HEK293 (cell line): ENCODE measurements around the gene SMIM44.

Experiments
- CTCF ChIA-PET: fragments of 350-600 bp; formaldehyde crosslinking; extraction: SDS; loops from one replicate; lab custom pipeline; 2021; ENCODE audit warnings: antibody characterized with exemption; lab: Yijun Ruan, JAX
- POLR2A ChIA-PET: fragments of 300-600 bp; formaldehyde crosslinking; extraction: SDS; loops from one replicate; lab custom pipeline; 2020; ENCODE audit warnings: antibody characterized with exemption, inconsistent platforms; lab: Yijun Ruan, JAX
- H3K27ac ChIP-seq: fragments of 200-500 bp; sonication (Bioruptor generic); 2 replicates; pipeline ENCODE4 v1.5.1; 2014; ENCODE audit warnings: low read depth, low read length, control low read depth, inconsistent platforms; ENCODE audit errors: extremely low read depth
- H3K36me3 ChIP-seq, 2 experiments: fragments of 200-500 bp in 1 of 2; sonication (Bioruptor generic) in 1 of 2; 1 replicate in 1 of 2; 2 replicates in 1 of 2; pipeline ENCODE4 v1.5.1; 2014 to 2017; ENCODE audit warnings: inconsistent platforms in 2 of 2, low read length in 2 of 2; ENCODE audit not compliant: control insufficient read depth in 2 of 2, insufficient read depth in 1 of 2
- H3K4me1 ChIP-seq: fragments of 200-500 bp; sonication (Bioruptor generic); 2 replicates; pipeline ENCODE4 v1.5.1; 2014; ENCODE audit warnings: mild to moderate bottlenecking, low read length, inconsistent platforms; ENCODE audit not compliant: control insufficient read depth, insufficient read depth
- H3K4me3 ChIP-seq: 2 replicates; pipeline ENCODE4 v1.5.1; 2011; ENCODE audit warnings: low read depth, mild to moderate bottlenecking, control low read depth, low read length, moderate library complexity
- H3K9me3 ChIP-seq: fragments of 200-500 bp; sonication (Bioruptor generic); 2 replicates; pipeline ENCODE4 v1.5.1; 2014; ENCODE audit warnings: low read depth, low read length, inconsistent platforms; ENCODE audit not compliant: control insufficient read depth, insufficient read depth
- EGR2 ChIP-seq: fragments of 450-650 bp; formaldehyde crosslinking; IDR thresholded peaks from 2 replicates; pipeline ENCODE4 v1.5.1; 2016; ENCODE audit warnings: low read depth, missing biosample characterization, missing genetic modification characterization
- GLIS1 ChIP-seq: fragments of 450-650 bp; formaldehyde crosslinking; IDR thresholded peaks from 2 replicates; pipeline ENCODE4 v1.5.1; 2016; ENCODE audit warnings: missing biosample characterization, missing genetic modification characterization
- KLF1 ChIP-seq: fragments of 450-650 bp; formaldehyde crosslinking; IDR thresholded peaks from 2 replicates; pipeline ENCODE4 v1.5.1; 2016; ENCODE audit warnings: missing biosample characterization, missing genetic modification characterization
- KLF8 ChIP-seq: fragments of 450-650 bp; formaldehyde crosslinking; IDR thresholded peaks from 2 replicates; pipeline ENCODE4 v1.5.1; 2016; ENCODE audit warnings: missing biosample characterization, missing genetic modification characterization
- SP2 ChIP-seq: fragments of 450-650 bp; formaldehyde crosslinking; IDR thresholded peaks from 2 replicates; pipeline ENCODE4 v1.5.1; 2016; ENCODE audit warnings: missing biosample characterization, missing genetic modification characterization
- SP3 ChIP-seq: fragments of 450-650 bp; formaldehyde crosslinking; IDR thresholded peaks from 2 replicates; pipeline ENCODE4 v1.5.1; 2016; ENCODE audit warnings: missing biosample characterization, missing genetic modification characterization
- ZFP69B ChIP-seq: fragments of 450-650 bp; formaldehyde crosslinking; IDR thresholded peaks from 2 replicates; pipeline ENCODE4 v1.5.1; 2016; ENCODE audit warnings: missing biosample characterization, missing genetic modification characterization
- ZNF394 ChIP-seq: fragments of 450-650 bp; formaldehyde crosslinking; IDR thresholded peaks from 2 replicates; pipeline ENCODE4 v1.5.1; 2016; ENCODE audit warnings: missing biosample characterization, missing genetic modification characterization, mild to moderate bottlenecking, moderate library complexity, borderline replicate concordance
- ZNF692 ChIP-seq: fragments of 450-650 bp; formaldehyde crosslinking; IDR thresholded peaks from 2 replicates; pipeline ENCODE4 v1.5.1; 2016; ENCODE audit warnings: missing biosample characterization, missing genetic modification characterization
- TF ChIP-seq, protein P1 (sequence below): fragments of 450-650 bp; formaldehyde crosslinking; IDR thresholded peaks from 2 replicates; pipeline ENCODE4 v1.5.1; 2016; ENCODE audit warnings: missing biosample characterization, missing genetic modification characterization
- TF ChIP-seq, protein P2 (sequence below): fragments of 450-650 bp; formaldehyde crosslinking; IDR thresholded peaks from 2 replicates; pipeline ENCODE4 v1.5.0; 2017; ENCODE audit warnings: missing biosample characterization, missing genetic modification characterization, borderline replicate concordance

Gene SMIM44

DNA sequence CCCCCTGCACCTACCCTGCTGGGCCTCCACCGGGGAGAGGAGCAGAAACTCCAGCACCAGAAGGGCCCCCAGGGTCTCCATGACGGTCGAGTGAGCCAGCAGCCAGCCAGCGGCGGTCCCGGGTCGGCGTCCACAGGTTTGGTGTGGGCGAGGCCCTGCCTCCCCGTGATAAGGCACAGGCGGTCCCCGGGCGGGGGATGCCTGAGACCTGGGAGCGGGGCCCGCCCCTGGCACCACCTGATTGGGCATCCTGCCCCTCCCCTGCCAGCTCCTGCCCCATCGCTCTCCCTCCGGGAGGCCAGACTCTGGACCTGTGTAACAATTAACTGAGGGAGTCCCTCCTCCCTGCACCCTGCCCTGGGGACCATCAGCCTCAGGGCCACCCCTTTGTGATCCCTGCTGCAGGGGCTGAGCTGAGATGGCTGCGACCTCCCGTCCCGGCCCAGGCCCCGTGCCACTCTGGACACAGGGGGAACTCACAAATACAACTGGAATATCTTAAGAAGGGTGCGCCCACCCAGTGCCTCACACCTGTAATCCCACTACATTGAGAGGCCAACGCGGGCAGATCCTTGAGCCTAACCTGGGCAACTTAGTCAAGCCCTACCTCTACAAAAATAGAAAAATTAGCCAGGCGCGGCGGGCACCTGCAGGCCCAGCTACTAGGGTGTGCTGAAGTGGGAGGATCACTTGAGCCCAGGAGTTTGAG, 2.7 kb downstream of the SMIM44 start, which contains the start of gene SMIM24 (continued):
- TF ChIP-seq, protein P1, sequence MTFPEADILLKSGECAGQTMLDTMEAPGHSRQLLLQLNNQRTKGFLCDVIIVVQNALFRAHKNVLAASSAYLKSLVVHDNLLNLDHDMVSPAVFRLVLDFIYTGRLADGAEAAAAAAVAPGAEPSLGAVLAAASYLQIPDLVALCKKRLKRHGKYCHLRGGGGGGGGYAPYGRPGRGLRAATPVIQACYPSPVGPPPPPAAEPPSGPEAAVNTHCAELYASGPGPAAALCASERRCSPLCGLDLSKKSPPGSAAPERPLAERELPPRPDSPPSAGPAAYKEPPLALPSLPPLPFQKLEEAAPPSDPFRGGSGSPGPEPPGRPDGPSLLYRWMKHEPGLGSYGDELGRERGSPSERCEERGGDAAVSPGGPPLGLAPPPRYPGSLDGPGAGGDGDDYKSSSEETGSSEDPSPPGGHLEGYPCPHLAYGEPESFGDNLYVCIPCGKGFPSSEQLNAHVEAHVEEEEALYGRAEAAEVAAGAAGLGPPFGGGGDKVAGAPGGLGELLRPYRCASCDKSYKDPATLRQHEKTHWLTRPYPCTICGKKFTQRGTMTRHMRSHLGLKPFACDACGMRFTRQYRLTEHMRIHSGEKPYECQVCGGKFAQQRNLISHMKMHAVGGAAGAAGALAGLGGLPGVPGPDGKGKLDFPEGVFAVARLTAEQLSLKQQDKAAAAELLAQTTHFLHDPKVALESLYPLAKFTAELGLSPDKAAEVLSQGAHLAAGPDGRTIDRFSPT (tag by site-specific recombination), result 0 out of 2 replicates have a peak, but pooled peaks have one; percentile 41
- TF ChIP-seq EGR2 (tag by site-specific recombination), result 0 out of 2 replicates have a peak, but pooled peaks have one; percentile 43
- TF ChIP-seq, protein P2, sequence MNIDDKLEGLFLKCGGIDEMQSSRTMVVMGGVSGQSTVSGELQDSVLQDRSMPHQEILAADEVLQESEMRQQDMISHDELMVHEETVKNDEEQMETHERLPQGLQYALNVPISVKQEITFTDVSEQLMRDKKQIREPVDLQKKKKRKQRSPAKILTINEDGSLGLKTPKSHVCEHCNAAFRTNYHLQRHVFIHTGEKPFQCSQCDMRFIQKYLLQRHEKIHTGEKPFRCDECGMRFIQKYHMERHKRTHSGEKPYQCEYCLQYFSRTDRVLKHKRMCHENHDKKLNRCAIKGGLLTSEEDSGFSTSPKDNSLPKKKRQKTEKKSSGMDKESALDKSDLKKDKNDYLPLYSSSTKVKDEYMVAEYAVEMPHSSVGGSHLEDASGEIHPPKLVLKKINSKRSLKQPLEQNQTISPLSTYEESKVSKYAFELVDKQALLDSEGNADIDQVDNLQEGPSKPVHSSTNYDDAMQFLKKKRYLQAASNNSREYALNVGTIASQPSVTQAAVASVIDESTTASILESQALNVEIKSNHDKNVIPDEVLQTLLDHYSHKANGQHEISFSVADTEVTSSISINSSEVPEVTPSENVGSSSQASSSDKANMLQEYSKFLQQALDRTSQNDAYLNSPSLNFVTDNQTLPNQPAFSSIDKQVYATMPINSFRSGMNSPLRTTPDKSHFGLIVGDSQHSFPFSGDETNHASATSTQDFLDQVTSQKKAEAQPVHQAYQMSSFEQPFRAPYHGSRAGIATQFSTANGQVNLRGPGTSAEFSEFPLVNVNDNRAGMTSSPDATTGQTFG (tag by site-specific recombination), result no peak
- TF ChIP-seq, all 188 proteins: peak for 7

- ChIA-PET POLR2A (interaction anchor here (0.6 to 0.9 kb wide), 4 partner anchors 11 to 203 kb away, joined by 3 to 6 read pairs (median 4); no protein-coding TSS in a partner anchor), CTCF (interaction anchor here (0.6 to 9.4 kb wide), 4 partner anchors 9 to 156 kb away, joined by 3 to 62 read pairs (median 4); no protein-coding TSS in a partner anchor)
- Histone ChIP-seq H3K4me3 (no peak overlapping the region), H3K36me3 (no peaks in the 10 kb centered on the region)
- TF ChIP-seq ZFP69B (tag by site-specific recombination) (0 out of 2 replicates have a peak, but pooled peaks have one; percentile 10), GLIS1 (peak; percentile 29; the same call in 1 of the 2 replicates), ZNF394 (no peak)
- TF ChIP-seq, all 188 proteins: peak for 2
- Histone ChIP-seq H3K9me3 (no peaks in the 10 kb centered on the region), H3K4me1 (no peaks in the 10 kb centered on the region), H3K27ac (no peak overlapping the region)
These were observed 3.4 kb downstream of the SMIM44 start for GRCh38 chr19:3479834-3480215.

DNA sequence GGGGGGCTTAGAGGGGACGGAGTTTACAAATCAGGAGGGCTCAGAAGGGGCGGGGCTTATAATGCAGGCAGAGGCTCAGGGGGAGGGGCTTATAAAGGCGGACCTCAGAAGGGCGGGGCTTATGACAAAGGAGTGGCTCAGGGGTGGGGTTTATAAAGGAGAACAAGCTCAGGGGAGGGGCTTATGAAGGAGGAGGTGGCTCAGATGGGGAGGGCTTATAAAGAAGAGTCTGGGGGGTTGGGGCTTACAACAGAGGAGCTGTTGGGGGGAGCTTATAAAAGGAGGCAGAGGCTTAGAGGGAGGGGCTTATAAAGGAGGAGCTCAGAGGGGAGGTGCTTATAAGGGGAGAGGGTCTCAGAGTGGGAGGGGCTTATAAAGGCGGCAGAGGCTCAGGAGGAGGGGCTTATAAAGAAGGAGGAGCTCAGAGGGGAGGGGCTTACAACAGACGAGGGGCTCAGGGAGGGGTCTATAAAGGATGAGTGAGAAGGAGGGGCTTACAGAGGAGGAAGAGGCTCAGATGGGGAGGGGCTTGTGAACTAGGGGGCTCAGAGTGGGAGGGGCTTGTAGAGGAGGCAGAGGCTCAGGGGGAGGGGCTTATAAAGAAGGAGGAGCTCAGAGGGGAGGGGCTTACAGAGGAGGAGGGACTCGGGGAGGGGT, 3.9 kb downstream of the SMIM44 start:
- H3K4me1 ChIP-seq, result no peaks in the 10 kb centered on the region
- ChIA-PET CTCF (interaction anchor here (0.5 to 9.4 kb wide), 5 partner anchors 8 to 156 kb away, joined by 3 to 62 read pairs (median 3); no protein-coding TSS in a partner anchor), POLR2A (interaction anchor here (0.6 to 0.9 kb wide), 5 partner anchors 12 to 246 kb away, joined by 3 to 7 read pairs (median 3); partner anchors contain the start of gene DOHH)
- peak; percentile 47; the same call in 1 of the 2 replicates for TF ChIP-seq SP3 (tag by site-specific recombination)
- TF ChIP-seq KLF8 (tag by site-specific recombination), result peak; percentile 64
- TF ChIP-seq KLF1, result 0 out of 2 replicates have a peak, but pooled peaks have one; percentile 13
- peak; percentile 61 for TF ChIP-seq SP2
- TF ChIP-seq ZNF692, result no peak
- H3K4me3 ChIP-seq, result no peak overlapping the region
- H3K27ac ChIP-seq, result no peak overlapping the region
- no peaks in the 10 kb centered on the region for H3K36me3 ChIP-seq
- H3K9me3 ChIP-seq, result no peaks in the 10 kb centered on the region
